ENCODE results near the gene TM4SF4. TPM values are rescaled to one million over a fixed set of nuclear protein-coding genes. Genes with fewer than 3 reads are reported as not detected.

Gene TM4SF4
- total and polyA plus RNA-seq, 2 of the 8 experiments (the other 6 are each of a cell fraction or from before 2014, with no cell fraction given): not detected

DNA sequence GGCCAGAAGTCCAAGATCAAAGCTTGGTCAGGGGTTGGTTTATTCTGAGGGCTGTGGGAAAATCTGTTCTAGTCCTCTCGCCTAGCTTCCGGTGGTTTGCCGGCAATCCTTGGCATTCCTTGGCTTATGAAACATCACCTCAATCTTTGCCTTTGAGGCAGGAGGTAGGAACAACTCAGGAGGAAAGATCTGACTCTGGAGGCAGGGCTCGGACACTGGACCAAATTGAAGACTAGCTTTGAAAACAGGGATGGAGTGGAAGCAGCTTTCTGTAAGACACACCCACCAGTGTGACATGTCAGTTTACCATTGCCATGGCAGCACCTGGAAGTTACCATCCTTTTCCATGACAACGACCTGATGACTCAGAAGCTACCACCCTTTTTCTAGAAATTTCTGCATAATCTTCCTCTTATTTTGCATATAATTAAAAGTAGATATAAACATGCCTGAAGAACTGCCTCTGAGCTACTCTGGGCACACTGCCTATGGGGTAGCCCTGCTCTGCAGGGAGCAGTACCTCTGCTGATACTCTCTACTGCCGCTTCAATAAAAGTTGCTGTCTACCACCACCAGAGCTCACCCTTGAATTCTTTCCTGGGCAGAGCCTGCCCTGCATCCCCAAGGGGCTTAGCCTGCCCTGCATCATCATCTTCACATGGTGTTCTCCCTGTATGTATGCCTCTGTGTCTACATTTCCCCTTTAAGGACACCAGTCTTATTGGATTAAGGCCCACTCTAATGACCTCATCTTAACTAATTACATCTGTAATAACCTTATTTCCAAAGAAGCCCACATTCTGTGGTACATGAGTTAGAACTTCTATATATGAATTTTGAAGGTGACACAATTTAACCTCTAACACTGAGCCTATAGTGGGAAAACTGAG lies 38.3 kb upstream of the TM4SF4 start (continued):
- TF ChIP-seq RXRA (IDR thresholded peaks at IDR 0.05; ENCODE audit: insufficient read depth, low read depth, low read length) (no peak), JUND (IDR thresholded peaks at IDR 0.05; ENCODE audit: low read length) (no peak), KDM5A (IDR thresholded peaks at IDR 0.05; ENCODE audit: low read length) (no peak), CTBP2 (IDR thresholded peaks at IDR 0.05; ENCODE audit: borderline replicate concordance, insufficient read depth, insufficient read length, low read length) (no peak), TAF7 (optimal IDR thresholded peaks at IDR 0.05; ENCODE audit: borderline replicate concordance, low read depth, low read length) (no peak), POLR2AphosphoS5 (IDR thresholded peaks at IDR 0.05; ENCODE audit: low read depth, low read length) (no peak)

Data from H1 (cell line).